GM18907 (cell line): Measurements from ENCODE around the gene TAF11L12.
"Not testable (repeated sequence)": the region's sequence is repeated elsewhere in the genome, so short reads cannot be mapped to it uniquely, and the experiment has no call there.

Experiments used
- ATAC-seq: cut with Tn5 transposase; IDR thresholded peaks from one replicate; pipeline ENCODE4 v1.9.1; 2021; ENCODE audit warnings: mild to moderate bottlenecking, moderate library complexity; ENCODE audit not compliant: unreplicated experiment

The TAF11L12 gene

DNA sequence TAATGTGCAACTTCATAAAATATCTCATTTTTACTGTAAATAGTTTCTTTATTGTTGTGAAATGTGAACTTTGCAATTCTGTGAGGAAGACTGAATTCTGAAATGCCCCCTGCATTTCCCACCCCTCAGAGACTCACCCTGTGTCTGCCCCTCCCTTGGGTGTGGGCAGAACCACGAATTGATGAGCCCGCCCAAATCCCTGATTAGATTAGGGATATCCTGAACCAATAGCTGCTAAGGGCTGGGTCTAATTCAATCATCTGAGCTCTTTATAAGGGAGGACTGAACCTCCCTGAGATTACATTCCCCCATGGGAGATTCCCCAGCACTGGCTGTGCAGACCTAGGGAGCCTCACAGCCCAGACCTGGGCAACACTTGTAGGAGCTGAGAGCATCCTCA is at the start of gene TAF11L12:
TSS of gene TAF11L12 (plus strand) at position 301 of the 400 bp plus-strand sequence.
- ATAC-seq, result not testable (repeated sequence)

DNA sequence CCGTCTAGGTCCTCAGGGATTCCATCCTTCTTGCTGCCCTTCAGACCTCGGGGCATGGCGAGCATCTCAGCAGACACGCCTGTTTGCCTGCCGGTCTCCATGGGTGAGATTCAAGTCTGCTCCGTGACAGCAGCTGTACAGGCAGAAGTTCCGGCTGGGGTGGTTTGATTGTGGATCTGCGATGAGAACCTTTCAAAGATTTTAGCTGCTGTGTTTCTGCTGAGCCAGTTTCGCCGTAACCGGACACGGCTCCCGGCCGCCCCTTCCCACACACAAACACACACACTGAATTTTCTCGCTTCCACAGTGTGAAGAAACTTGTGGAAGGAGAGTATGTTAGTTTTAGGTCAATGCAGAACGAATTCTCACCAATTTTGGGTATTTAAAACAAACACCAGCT is 24.5 kb upstream of the TAF11L12 start, which contains the start of gene TAF11L7:
TSS of gene TAF11L7 (minus strand) at position 101 of the 400 bp plus-strand sequence.
- not testable (repeated sequence) for ATAC-seq

DNA sequence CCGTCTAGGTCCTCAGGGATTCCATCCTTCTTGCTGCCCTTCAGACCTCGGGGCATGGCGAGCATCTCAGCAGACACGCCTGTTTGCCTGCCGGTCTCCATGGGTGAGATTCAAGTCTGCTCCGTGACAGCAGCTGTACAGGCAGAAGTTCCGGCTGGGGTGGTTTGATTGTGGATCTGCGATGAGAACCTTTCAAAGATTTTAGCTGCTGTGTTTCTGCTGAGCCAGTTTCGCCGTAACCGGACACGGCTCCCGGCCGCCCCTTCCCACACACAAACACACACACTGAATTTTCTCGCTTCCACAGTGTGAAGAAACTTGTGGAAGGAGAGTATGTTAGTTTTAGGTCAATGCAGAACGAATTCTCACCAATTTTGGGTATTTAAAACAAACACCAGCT is 19.3 kb upstream of the TAF11L12 start, which contains the start of gene TAF11L8:
TSS of gene TAF11L8 (minus strand) at position 101 of the 400 bp plus-strand sequence.
- ATAC-seq, result not testable (repeated sequence)

DNA sequence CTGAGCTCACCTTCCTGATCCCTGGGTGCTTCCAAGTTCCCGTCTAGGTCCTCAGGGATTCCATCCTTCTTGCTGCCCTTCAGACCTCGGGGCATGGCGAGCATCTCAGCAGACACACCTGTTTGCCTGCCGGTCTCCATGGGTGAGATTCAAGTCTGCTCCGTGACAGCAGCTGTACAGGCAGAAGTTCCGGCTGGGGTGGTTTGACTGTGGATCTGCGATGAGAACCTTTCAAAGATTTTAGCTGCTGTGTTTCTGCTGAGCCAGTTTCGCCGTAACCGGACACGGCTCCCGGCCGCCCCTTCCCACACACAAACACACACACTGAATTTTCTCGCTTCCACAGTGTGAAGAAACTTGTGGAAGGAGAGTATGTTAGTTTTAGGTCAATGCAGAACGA is 15.9 kb upstream of the TAF11L12 start, which contains the start of gene TAF11L9:
TSS of gene TAF11L9 (minus strand) at position 140 of the 400 bp plus-strand sequence.
- ATAC-seq, result not testable (repeated sequence)

DNA sequence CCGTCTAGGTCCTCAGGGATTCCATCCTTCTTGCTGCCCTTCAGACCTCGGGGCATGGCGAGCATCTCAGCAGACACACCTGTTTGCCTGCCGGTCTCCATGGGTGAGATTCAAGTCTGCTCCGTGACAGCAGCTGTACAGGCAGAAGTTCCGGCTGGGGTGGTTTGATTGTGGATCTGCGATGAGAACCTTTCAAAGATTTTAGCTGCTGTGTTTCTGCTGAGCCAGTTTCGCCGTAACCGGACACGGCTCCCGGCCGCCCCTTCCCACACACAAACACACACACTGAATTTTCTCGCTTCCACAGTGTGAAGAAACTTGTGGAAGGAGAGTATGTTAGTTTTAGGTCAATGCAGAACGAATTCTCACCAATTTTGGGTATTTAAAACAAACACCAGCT is 12.5 kb upstream of the TAF11L12 start, which contains the start of gene TAF11L10:
TSS of gene TAF11L10 (minus strand) at position 101 of the 400 bp plus-strand sequence.
- not testable (repeated sequence) for ATAC-seq

DNA sequence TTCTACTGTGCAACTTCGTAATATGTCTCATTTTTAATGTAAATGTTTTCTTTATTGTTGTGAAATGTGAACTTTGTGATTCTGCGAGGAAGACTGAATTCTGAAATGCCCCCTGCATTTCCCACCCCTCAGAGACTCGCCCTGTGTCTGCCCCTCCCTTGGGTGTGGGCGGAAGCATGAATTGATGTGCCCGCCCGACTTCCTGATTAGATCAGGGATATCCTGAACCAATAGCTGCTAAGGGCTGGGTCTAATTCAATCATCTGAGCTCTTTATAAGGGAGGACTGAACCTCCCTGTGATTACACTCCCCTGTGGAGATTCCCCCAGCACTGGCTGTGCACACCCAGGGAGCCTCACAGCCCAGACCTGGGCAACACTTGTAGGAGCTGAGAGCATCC is 6.3 kb upstream of the TAF11L12 start, which contains the start of gene TAF11L11:
TSS of gene TAF11L11 (plus strand) at position 304 of the 400 bp plus-strand sequence.
- ATAC-seq, result not testable (repeated sequence)

DNA sequence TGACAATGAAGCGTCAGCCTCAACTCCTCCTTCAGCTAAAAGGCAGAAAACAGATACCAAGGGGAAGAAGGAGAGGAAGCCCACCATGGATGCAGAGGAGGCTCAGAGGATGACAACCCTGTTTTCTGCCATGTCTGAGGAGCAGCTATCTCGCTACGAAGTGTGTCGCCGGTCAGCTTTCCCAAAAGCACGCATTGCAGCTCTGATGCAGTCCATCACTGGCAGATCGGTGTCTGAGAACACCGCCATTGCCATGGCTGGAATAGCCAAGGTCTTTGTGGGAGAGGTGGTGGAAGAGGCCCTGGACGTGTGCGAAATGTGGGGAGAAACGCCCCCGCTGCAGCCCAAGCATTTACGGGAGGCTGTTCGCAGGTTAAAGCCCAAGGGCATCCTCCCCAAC is 5.2 kb upstream of the TAF11L12 start:
- no peak for ATAC-seq

DNA sequence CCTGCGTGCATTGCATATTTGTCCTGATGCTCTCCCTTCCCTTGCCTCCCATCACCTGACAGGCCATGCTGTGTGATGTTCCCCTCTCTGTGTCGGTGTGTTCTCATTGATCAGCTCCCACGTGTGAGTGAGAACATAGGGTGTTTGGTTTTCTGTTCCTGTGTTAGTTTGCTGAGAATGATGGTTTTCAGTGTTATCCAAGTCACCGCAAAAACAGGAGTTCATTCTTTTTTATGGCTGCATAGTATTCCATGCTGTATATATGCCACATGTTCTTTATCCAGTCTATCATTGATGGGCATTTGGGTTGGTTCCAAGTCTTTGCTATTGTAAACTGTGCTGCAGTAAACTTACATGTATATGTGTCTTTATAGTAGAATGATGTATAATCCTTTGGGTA is 2.7 kb upstream of the TAF11L12 start:
- ATAC-seq, result not testable (repeated sequence)

DNA sequence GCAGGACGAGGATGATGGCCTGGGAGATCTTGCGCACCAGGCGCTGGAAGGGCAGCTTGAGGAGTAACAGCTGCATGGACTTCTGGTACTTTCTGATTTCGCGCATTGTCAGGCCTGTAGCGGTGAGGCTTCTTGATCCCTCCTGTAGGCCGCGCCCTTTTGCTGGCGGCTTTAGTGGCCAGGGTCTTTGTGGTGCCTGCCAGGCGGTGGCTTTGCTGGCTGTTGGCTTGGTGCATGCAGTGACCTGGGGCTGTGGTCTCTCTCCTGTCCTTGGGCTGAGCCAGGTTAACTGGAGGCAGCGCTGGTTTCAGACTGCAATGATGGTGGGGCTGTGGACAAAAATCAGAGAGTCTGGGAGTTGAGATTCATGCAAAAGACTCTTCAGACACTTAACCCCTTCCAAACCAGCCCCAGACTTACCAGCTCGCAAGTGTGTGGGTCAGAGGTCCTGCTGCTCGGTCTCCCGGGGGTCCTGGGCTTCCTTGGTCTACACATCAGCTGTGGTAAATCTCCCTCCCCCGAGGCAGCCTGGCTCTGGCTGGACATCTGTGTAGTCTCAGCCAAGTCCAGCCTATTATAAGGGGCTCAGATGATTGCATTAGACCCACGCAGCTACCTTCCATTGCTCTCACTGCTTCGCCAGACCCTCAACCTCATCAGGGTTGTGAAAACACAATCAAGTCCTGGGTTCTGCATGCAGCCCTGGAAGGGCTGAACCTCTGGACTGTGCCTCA is 4.8 kb downstream of the TAF11L12 start:
- no peak for ATAC-seq

DNA sequence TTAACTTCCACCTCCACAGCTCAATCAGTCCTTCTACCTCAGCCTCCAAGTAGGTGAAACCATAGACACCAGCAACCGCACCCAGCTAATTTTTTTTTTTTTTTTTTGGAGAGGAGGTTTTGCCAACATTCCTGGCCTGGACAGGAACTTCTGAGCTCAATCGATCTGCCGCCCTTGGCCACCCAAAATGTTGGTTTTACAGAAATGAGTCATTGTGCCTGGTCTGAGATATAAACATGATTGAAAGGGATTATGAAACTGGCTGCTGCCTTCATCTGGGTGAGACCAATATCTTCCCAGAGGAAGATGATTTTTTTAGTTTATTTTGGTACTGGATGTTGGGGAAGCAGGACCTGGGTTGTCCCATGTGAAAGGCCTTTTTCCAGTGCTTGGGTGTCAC is 9.2 kb downstream of the TAF11L12 start:
- no peak for ATAC-seq

DNA sequence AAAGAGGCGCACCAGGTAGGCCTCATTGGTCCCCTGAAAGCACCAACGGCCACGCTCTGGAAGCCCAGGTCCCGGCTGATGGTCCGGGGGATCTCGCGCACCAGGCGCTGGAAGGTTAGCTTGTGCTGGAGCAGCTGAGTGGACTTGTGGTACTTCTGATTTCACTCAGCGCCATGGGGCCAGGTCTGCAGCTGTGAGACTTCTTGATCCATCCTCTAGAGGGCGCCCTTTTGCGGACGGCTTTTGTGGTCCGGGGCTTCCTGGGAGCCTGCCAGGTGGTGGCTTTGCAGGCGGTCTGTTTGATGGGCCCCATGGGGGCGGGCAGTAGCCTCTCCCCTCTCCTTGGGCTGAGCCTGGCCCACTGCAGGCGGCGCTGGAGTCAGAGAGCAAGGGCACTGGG is 10.4 kb downstream of the TAF11L12 start:
- ATAC-seq, result no peak

DNA sequence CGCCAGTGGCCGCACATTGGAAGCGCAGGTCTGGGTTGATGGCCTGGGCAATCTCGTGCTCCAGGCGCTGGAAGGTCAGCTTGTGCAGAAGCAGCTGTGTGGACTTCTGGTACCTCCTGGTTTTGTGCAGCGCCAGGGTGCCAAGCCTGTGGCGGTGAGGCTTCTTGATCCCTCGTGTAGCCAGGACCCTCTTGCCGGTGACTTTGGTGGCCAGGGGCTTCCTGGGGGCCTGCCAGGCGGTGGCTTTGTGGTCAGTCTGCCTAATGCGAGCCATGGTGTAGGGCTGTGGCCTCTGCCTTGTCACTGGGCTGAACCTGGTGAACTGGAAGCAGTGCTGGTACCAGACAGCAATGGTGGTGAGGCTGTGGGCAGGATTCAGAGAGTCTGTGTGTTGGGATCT is 15.5 kb downstream of the TAF11L12 start:
- ATAC-seq, result no peak

DNA sequence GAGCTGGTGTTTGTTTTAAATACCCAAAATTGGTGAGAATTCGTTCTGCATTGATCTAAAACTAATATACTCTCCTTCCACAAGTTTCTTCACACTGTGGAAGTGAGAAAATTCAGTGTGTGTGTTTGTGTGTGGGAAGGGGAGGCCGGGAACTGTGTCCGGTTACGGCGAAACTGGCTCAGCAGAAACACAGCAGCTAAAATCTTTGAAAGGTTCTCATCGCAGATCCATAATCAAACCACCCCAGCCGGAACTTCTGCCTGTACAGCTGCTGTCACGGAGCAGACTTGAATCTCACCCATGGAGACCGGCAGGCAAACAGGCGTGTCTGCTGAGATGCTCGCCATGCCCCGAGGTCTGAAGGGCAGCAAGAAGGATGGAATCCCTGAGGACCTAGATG is 21.6 kb downstream of the TAF11L12 start, which contains the start of gene TAF11L13:
TSS of gene TAF11L13 (plus strand) at position 301 of the 400 bp plus-strand sequence.
- ATAC-seq, result not testable (repeated sequence)

DNA sequence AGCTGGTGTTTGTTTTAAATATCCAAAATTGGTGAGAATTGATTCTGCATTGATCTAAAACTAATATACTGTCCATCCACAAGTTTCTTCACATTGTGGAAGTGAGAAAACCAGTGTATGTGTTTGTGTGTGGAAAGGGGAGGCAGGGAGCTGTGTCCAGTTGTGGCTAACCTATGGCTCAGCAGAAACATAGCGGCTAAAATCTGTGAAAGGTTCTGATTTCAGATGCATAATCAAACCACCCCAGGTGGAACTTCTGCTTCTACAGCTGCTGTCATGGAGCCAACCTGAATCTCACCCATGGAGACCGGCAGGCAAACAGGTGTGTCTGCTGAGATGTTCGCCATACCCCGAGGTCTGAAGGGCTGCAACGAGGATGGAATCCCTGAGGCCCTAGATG is 24.0 kb downstream of the TAF11L12 start, which contains the start of gene TAF11L14:
TSS of gene TAF11L14 (plus strand) at position 301 of the 400 bp plus-strand sequence.
- ATAC-seq, result no peak

DNA sequence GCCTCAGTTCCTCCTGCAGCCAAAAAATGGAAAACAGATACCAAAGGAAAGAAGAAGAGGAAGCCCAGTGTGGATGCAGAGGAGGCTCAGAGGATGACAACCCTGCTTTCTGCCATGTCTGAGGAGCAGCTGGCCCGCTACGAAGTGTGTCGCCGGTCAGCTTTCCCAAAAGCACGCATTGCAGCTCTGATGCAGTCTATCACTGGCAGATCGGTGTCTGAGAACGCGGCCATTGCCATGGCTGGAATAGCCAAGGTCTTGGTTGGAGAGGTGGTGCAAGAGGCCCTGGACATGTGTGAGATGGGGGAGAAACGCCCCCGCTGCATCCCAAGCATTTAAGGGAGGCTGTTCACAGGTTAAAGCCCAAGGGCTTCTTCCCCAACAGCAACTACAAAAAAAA is 39.0 kb downstream of the TAF11L12 start:
- ATAC-seq, result not testable (repeated sequence)

DNA sequence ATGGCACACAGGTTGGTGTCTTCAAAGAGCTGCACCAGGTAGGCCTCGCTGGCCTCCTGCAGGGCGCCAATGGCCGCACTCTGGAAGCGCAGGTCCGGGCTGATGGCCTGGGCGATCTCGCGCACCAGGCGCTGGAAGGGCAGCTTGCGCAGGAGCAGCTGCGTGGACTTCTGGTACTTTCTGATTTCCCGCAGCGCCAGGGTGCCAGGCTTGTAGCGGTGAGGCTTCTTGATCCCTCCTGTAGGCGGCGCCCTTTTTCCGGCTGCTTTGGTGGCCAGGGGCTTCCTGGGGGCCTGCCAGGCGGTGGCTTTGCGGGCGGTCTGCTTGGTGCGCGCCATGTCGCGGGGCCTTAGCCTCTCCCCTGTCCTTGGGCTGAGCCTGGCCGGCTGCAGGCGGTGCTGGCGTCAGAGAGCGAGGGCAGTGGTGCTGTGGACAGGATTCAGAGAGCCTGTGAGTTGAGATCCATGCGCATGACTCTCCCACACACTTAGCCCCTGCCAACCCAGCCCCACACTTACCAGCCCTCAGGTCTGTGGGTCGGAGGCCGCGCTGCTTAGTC is 45.1 kb downstream of the TAF11L12 start:
- ATAC-seq, result not testable (repeated sequence)

DNA sequence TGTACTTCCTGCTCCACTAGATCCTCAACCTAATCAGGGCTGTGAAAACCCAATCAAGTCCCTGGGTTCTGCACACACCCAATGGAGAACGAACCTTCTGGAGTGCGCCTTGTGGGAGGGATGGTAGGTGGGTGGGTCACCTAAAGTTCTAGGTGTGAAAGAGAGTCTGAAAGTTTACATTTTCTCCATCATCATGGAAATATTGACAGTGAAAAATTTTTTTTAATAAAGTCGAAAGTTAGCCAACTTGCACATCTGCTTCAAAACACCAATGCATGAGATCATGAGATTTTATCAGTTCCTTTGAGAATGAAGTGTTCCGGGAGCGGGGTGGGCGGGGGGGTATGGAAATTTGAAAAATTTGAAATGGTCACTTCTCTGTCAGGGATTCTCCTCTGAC is 45.7 kb downstream of the TAF11L12 start:
- no peak for ATAC-seq
